GM19238 (cell line): ENCODE results near the gene AIF1L.
A peak's percentile ranks its signal among the peaks of the same experiment; 100 is the strongest.

Source experiments
- DNase-seq: peaks from one replicate; pipeline ENCODE4 v3.0.0; 2011; ENCODE audit warnings: low spot score; ENCODE audit not compliant: insufficient read length

AIF1L gene

GRCh38 chr9:131096269-131097125, at the start of gene AIF1L:
TSS of gene AIF1L (plus strand) at chr9:131096531. CDS start at chr9:131096630, 99 bp downstream.
- DNase-seq = peak; percentile 27

GRCh38 chr9:131046581-131047202, 49.6 kb upstream of the AIF1L start:
- peak; percentile 73 for DNase-seq

GRCh38 chr9:131048332-131048731, 48.0 kb upstream of the AIF1L start:
- no peak for DNase-seq

GRCh38 chr9:131048820-131049219, 47.5 kb upstream of the AIF1L start:
- no peak for DNase-seq

- no peak for DNase-seq
These were observed 46.3 kb upstream of the AIF1L start for GRCh38 chr9:131049829-131050715.

- DNase-seq = no peak
These were observed 45.5 kb upstream of the AIF1L start for GRCh38 chr9:131050831-131051230.

GRCh38 chr9:131051592-131052517, 44.5 kb upstream of the AIF1L start:
- DNase-seq = no peak

DNA sequence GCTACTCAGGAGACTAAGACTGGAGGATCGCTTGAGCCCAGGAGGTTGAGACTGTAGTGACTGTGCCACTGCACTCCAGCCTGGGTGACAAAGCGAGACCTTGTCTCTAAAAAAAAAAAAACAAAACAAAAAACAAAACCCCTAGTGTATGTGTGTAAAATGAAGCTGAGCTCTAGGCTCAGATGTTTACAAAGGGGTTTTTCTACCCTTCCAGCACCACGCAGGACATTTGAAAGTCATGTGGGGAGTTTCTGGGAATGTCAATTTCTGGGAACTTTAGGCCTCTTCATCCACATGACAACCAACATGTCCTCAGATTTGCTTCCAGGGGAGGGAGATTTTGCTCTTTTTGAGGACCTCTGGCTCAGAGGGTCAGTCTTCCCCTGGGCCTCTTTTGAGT, 42.4 kb upstream of the AIF1L start:
- DNase-seq = no peak

DNA sequence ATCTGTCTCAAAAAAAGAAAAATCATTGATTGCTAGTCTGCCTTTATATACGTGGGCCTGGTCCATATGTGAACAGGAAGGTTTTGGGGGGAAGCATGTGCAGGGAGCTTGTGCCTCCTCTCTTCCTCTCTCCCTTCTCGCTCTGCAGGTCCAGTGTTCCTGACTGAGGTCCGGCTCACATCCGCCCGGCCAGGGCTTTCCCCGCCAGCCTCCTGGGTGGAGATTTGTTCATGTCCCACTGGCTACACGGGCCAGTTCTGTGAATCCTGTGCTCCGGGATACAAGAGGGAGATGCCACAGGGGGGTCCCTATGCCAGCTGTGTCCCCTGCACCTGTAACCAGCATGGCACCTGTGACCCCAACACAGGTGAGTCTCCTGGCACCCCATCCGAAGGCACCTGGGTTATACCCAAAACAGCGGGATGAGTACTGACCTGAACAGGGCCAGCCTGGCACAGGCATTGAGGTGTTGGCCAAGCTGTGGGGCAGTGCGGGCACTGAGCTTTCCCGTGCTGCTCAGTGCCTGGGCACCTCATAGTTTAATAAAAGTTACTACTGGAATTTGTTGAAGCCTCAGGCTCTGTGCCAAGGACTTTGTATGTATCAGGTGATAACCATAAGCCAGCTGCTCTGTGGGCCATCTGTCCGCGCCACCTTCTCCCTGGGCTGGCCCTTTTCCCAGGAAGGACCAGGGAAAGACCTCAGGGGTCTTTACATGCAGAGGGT, 39.4 kb upstream of the AIF1L start:
- DNase-seq = no peak

- DNase-seq = no peak
These were observed 35.3 kb upstream of the AIF1L start for GRCh38 chr9:131060900-131061630.

GRCh38 chr9:131062969-131063368, 33.4 kb upstream of the AIF1L start:
- DNase-seq = no peak

DNA sequence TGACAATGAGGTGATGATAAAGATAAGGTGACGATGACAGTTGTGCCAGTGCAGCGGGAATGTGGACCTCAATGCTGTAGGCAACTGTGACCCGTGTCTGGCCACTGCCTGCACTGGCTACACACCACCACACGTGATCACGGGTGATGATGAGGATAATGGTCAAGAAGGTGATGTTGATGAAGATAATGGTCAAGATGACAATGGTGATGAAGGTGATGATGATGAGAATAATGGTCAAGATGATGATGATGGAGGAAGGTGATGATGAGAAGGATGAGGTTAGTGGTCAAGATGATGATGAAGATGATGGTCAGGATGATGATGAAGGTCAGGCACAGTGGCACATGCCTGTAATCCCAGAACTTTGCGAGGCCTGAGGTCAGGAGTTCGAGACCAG, 30.7 kb upstream of the AIF1L start:
- DNase-seq = no peak

DNA sequence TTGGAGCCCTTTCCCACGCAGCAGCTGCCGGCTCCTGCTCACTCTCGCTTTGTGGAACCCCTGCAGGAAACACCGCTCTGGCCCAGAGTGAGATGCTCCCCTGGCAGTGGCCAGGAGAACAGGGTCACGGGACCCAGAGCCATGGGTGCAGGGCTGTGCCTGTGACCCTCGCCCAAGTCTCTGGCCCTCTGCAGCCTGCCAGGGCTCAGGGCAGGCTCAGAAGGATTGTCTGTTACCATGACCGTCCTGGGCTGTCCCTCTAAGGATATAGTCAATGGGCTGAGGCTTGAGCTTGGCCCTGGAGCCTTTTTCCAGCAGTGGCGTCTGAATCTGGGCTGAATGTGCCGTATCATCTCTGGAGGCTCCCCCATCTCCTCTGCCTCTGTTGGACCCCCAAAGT, 28.7 kb upstream of the AIF1L start:
- no peak for DNase-seq

DNA sequence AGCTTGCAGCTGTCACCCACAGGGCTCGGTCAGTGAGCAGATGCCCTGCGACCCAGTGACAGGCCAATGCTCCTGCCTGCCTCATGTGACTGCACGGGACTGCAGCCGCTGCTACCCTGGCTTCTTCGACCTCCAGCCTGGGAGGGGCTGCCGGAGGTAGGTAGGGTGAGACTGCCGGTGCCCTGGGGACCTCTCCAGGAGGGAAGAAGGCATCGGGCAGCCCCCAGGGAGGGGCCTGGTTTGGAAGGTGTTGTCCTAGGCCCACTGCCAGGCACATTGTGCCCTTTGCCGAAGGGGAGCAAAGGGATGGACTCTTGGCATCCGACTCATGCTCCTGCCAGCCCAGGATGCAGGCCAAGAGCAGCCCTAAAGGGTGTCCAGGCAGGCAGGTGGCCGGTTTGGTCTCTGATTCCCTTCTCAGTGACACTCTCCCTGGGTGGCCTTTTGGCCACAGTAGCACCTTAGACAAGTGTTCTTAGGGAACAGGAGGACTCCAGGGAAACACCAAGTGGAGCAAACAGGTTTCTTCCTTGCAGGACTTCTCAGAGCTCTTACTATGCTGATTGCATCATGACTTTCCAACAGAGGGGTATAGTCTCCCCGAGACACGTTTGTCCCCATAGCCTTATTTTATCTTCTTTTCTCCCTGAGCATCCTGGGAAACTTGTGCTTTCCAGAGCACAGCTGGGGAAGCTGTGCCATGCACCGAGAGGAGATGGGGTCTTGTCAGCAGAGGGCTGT, 28.1 kb upstream of the AIF1L start:
- DNase-seq = no peak

GRCh38 chr9:131069699-131070098, 26.6 kb upstream of the AIF1L start:
- no peak for DNase-seq

GRCh38 chr9:131072107-131072870, 24.0 kb upstream of the AIF1L start:
- no peak for DNase-seq

DNA sequence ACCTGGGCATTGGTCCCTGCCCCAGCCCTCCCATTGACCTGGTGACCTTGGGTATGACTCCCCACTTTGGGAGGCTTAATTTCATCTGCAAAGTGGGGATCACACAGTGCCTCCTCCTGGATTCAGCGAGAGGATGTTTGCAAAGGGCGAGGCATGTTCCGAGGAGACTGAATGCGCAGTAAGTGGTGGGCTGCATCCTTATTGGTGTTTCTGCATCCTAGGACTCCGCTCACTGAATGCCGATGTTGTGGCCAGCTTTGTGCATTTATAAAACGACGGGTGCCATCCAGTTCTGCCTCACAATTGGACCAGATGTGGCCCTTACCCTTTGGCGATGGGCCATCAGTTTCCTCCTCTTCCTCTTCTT, 23.5 kb upstream of the AIF1L start:
- no peak for DNase-seq
